Measurements from ENCODE around the gene CCZ1B.
"Not testable (repeated sequence)": the region's sequence is repeated elsewhere in the genome, so short reads cannot be mapped to it uniquely, and the experiment has no call there.

- TF ChIP-seq, protein P1, sequence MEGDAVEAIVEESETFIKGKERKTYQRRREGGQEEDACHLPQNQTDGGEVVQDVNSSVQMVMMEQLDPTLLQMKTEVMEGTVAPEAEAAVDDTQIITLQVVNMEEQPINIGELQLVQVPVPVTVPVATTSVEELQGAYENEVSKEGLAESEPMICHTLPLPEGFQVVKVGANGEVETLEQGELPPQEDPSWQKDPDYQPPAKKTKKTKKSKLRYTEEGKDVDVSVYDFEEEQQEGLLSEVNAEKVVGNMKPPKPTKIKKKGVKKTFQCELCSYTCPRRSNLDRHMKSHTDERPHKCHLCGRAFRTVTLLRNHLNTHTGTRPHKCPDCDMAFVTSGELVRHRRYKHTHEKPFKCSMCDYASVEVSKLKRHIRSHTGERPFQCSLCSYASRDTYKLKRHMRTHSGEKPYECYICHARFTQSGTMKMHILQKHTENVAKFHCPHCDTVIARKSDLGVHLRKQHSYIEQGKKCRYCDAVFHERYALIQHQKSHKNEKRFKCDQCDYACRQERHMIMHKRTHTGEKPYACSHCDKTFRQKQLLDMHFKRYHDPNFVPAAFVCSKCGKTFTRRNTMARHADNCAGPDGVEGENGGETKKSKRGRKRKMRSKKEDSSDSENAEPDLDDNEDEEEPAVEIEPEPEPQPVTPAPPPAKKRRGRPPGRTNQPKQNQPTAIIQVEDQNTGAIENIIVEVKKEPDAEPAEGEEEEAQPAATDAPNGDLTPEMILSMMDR (IDR thresholded peaks at IDR 0.05): not testable (repeated sequence)
- TF ChIP-seq POLR2AphosphoS5, POLR2A, EP300 (IDR thresholded peaks at IDR 0.05): not testable (repeated sequence)
Observed at GRCh38 chr7:6799887-6800286, 26.2 kb downstream of the CCZ1B start.
